Stimulated activated CD4-positive, alpha-beta T cell treated with anti-CD3 and anti-CD28 coated beads, Interleukin-12 subunit alpha, Interleukin-12 subunit beta, amount 100 ng/mL, for 4 hours (primary cell): ENCODE measurements around the gene HERPUD1.
"Not testable (repeated sequence)": the region's sequence is repeated elsewhere in the genome, so short reads cannot be mapped to it uniquely, and the experiment has no call there.

ENCODE experiments used
- DNase-seq: peaks from one replicate; pipeline ENCODE4 v3.0.0-alpha.2; 2020

HERPUD1 gene

GRCh38 chr16:56911771-56912571, 20.0 kb upstream of the HERPUD1 start:
- no peak for DNase-seq

GRCh38 chr16:56912746-56913708, 18.9 kb upstream of the HERPUD1 start:
- DNase-seq, result no peak

- DNase-seq, result no peak
Observed at GRCh38 chr16:56914896-56915295, 17.0 kb upstream of the HERPUD1 start.

- DNase-seq, result no peak
Observed at GRCh38 chr16:56915336-56916119, 16.4 kb upstream of the HERPUD1 start.

GRCh38 chr16:56916571-56917403, 15.2 kb upstream of the HERPUD1 start:
- DNase-seq, result peak; percentile 17

- DNase-seq, result no peak
Observed at GRCh38 chr16:56918467-56919012, 13.4 kb upstream of the HERPUD1 start.

GRCh38 chr16:56919099-56919800, 12.7 kb upstream of the HERPUD1 start:
- DNase-seq, result no peak

- DNase-seq, result no peak
Observed at GRCh38 chr16:56921571-56921970, 10.4 kb upstream of the HERPUD1 start.

- DNase-seq, result no peak
Observed at GRCh38 chr16:56923481-56924091, 8.4 kb upstream of the HERPUD1 start.

- no peak for DNase-seq
Observed at GRCh38 chr16:56927471-56927870, 4.5 kb upstream of the HERPUD1 start.

GRCh38 chr16:56929639-56930038, 2.3 kb upstream of the HERPUD1 start:
- DNase-seq, result no peak

GRCh38 chr16:56930486-56931270, 1.3 kb upstream of the HERPUD1 start:
- DNase-seq, result no peak

- no peak for DNase-seq
Observed at GRCh38 chr16:56931271-56931891, 561 bp upstream of the HERPUD1 start.

GRCh38 chr16:56932721-56933619, 1.0 kb downstream of the HERPUD1 start:
- peak; percentile 18 for DNase-seq

- DNase-seq, result no peak
Observed at GRCh38 chr16:56933828-56934598, 2.1 kb downstream of the HERPUD1 start.

- DNase-seq, result not testable (repeated sequence)
Observed at GRCh38 chr16:56934599-56935145, 2.7 kb downstream of the HERPUD1 start.

GRCh38 chr16:56935201-56935600, 3.3 kb downstream of the HERPUD1 start:
- DNase-seq, result no peak
